ENCODE data around the gene UMAD1. TPM values are rescaled to one million over a fixed set of nuclear protein-coding genes. Genes with fewer than 3 reads are reported as not detected.

Gene UMAD1
- total and polyA plus RNA-seq, 2 of the 4 experiments (the other 2 are of a cell fraction), result 5.2 to 8.4 TPM

GRCh38 chr7:7668706-7669105 lies 28.2 kb downstream of the UMAD1 start:
- Histone ChIP-seq H3K36me3 (ENCODE audit: control insufficient read depth, insufficient read depth, low read length) (no peaks in the 10 kb centered on the region), H3K9ac (ENCODE audit: low read depth, low read length) (no peak overlapping the region), H3K4me1 (ENCODE audit: control insufficient read depth, insufficient read depth, low read length) (no peaks in the 10 kb centered on the region), H3K56ac (ENCODE audit: extremely low read depth, insufficient read depth, low read length) (no peak overlapping the region), H2AFZ (replicated peaks; ENCODE audit: low read length, poor library complexity) (no peak overlapping the region), H4K91ac (ENCODE audit: insufficient read depth, low read depth, low read length) (no peak overlapping the region), H3K18ac (ENCODE audit: low read depth, low read length) (no peak overlapping the region), H2BK15ac (ENCODE audit: low read depth, low read length) (no peak overlapping the region), H3K23ac (ENCODE audit: low read depth, low read length) (no peak overlapping the region), H2AK9ac (replicated peaks; ENCODE audit: low read depth, low read length, poor library complexity) (no peak overlapping the region), H2BK120ac (ENCODE audit: low read depth, low read length) (no peak overlapping the region), H4K5ac (ENCODE audit: low read depth, low read length) (no peak overlapping the region), H3K79me1 (ENCODE audit: low read depth in 1 of 2, low read length in 2 of 2) (peaks cover 0 to 5% of the 10 kb centered on the region in 2 experiments; a peak in 2 of 4 replicates), H3K27me3 (ENCODE audit: control insufficient read depth, insufficient read depth, low read length) (no peaks in the 10 kb centered on the region), H3K4ac (ENCODE audit: low read depth, low read length) (no peak overlapping the region), H4K20me1 (ENCODE audit: insufficient read depth, low read length) (no peaks in the 10 kb centered on the region), H3K9me1 (ENCODE audit: insufficient read depth, low read length) (no peaks in the 10 kb centered on the region), H3K4me2 (ENCODE audit: low read depth, low read length) (no peak overlapping the region), H4K8ac (ENCODE audit: low read depth in 2 of 2, low read length in 2 of 2) (no peak overlapping the region), H2BK20ac (ENCODE audit: low read depth, low read length) (no peak overlapping the region), H2BK5ac (ENCODE audit: low read depth, low read length, poor library complexity, severe bottlenecking) (no peak overlapping the region), H3K4me3 (ENCODE audit: insufficient read depth, low read depth, low read length) (no peak overlapping the region), H2AK5ac (ENCODE audit: low read depth, low read length) (no peak overlapping the region), H3K27ac (ENCODE audit: insufficient read depth, low read length) (no peak overlapping the region), H3K14ac (replicated peaks; ENCODE audit: low read depth, low read length) (no peak overlapping the region), H3K9me3 (ENCODE audit: control insufficient read depth, insufficient read depth, low read length) (no peaks in the 10 kb centered on the region)
- dilution Hi-C loops (cut with HindIII; ENCODE audit: low sequenced_read_pairs, unreplicated experiment), result no loop called here
- no TSS peak for BruUV-seq (replicated peaks)
- WGBS, 2 experiments (ENCODE audit: extremely low coverage in 2 of 2, insufficient read length in 1 of 2), result no CpG with 5 or more reads among the region's 1 CpG
- POLR2A ChIA-PET (ENCODE audit: unreplicated experiment), result no interaction called here
- no peak for TF ChIP-seq ELK1 (IDR thresholded peaks at IDR 0.05; ENCODE audit: borderline replicate concordance, low read depth, low read length)
- TF ChIP-seq RCOR1 (IDR thresholded peaks at IDR 0.05; ENCODE audit: insufficient replicate concordance, low read length), result no peak
- TF ChIP-seq USF2 (IDR thresholded peaks at IDR 0.05; ENCODE audit: low read depth, low read length), result no peak
- no peak for TF ChIP-seq MAZ (IDR thresholded peaks at IDR 0.05; ENCODE audit: borderline replicate concordance, low read depth, low read length)
- no peak for TF ChIP-seq SMC3 (IDR thresholded peaks at IDR 0.05; ENCODE audit: low read depth, low read length)
- TF ChIP-seq CTCF (conservative IDR thresholded peaks at IDR 0.05; ENCODE audit: low read depth, low read length), result no peak
- no peak for TF ChIP-seq FOS (IDR thresholded peaks at IDR 0.05; ENCODE audit: low read depth, low read length)
- TF ChIP-seq RAD21 (IDR thresholded peaks at IDR 0.05; ENCODE audit: low read length), result no peak
- no peak for TF ChIP-seq CHD1 (IDR thresholded peaks at IDR 0.05; ENCODE audit: low read depth, low read length)
- TF ChIP-seq MXI1 (IDR thresholded peaks at IDR 0.05; ENCODE audit: borderline replicate concordance, low read depth, low read length), result no peak
- TF ChIP-seq NFE2L2 (IDR thresholded peaks at IDR 0.05; ENCODE audit: low read depth, low read length), result no peak
- no peak for TF ChIP-seq CEBPB (IDR thresholded peaks at IDR 0.05; ENCODE audit: low read depth, low read length)
- no peak for TF ChIP-seq RFX5 (IDR thresholded peaks at IDR 0.05; ENCODE audit: low read depth, low read length)
- TF ChIP-seq POLR2A (IDR thresholded peaks at IDR 0.05; ENCODE audit: low read depth, low read length), result no peak
- TF ChIP-seq BHLHE40 (IDR thresholded peaks at IDR 0.05; ENCODE audit: low read depth, low read length), result no peak
- TF ChIP-seq MAFK (IDR thresholded peaks at IDR 0.05; ENCODE audit: low read depth, low read length), result no peak
- no peak for DNase-seq
- no peak for ATAC-seq (ENCODE audit: low read depth)
- in situ Hi-C loops (cut with MboI; ENCODE audit: low sequenced_read_pairs), result loop anchor here (25.0 kb wide), 1 partner anchor 544 kb away; no protein-coding TSS in a partner anchor
- CTCF ChIA-PET, result interaction anchor here (0.6 kb wide), 1 partner anchor 416 kb away, joined by 3 read pairs; no protein-coding TSS in a partner anchor
- intact Hi-C loops (cut with micrococcal nuclease), result no loop called here
